HG03103 (cell line): ENCODE results near the gene GIN1.
A peak's percentile ranks its signal among the peaks of the same experiment; 100 is the strongest.
"Not testable (repeated sequence)": the region's sequence is repeated elsewhere in the genome, so short reads cannot be mapped to it uniquely, and the experiment has no call there.

Experiments
- ATAC-seq: cut with Tn5 transposase; IDR thresholded peaks from one replicate; pipeline ENCODE4 v1.9.1; 2021; ENCODE audit warnings: low read depth; ENCODE audit not compliant: unreplicated experiment

The GIN1 gene, protein sequence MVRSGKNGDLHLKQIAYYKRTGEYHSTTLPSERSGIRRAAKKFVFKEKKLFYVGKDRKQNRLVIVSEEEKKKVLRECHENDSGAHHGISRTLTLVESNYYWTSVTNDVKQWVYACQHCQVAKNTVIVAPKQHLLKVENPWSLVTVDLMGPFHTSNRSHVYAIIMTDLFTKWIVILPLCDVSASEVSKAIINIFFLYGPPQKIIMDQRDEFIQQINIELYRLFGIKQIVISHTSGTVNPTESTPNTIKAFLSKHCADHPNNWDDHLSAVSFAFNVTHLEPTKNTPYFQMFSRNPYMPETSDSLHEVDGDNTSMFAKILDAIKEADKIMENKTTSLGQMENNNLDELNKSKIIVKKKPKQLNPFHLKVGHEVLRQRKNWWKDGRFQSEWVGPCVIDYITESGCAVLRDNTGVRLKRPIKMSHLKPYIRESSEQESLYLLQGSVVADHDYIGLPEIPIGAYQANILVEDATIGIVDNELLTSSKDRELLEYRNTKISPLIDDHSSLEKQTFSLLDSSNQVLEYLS

DNA sequence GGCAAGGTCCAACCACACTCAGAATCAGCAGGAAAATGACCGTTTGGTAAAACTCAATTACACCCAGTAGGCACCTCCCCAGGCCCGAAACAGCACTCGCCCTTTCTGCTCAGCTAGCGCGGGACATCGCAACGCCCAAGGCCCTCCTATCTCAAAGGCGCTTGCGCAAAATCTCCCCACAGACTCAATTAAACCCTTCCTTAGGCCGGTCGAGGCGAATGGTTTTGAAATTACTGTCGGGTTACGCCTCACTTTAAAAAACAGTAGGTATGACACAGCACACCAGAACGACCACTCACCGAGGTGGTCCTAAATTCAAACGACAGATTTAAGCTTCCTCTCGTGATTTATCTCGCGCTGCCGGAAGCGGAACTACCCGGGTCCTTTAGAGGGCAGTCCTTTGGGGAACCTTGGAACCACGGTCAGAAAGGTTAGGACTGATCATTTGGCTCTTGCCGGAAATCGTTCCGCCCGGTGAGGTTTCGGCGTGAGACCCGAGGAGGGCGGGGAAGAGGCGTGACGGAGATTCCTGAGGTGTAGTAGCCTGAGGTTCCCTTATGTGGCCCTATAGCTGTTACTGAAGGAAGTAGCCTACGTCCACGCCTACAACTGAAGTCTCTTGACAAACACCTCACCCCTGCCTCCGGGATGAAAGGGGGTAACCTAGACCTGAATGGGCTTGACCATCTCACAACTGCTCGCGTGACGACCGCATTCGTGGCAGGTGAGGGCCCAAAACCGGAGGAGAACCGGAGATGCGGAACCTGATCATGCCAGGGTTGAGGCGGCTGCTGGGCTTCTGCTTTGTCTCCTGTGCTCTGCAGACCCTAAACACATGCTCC, at the start of gene GIN1, which contains the start of gene PPIP5K2:
Gene GIN1, minus strand, starts transcription at position 374 of the 842 bp plus-strand sequence. CDS start 11,431 bp downstream, outside the sequence.
Gene PPIP5K2, plus strand, starts transcription at position 537 of the 842 bp plus-strand sequence. CDS start 9,289 bp downstream, outside the sequence.
- peak; percentile 90 for ATAC-seq

DNA sequence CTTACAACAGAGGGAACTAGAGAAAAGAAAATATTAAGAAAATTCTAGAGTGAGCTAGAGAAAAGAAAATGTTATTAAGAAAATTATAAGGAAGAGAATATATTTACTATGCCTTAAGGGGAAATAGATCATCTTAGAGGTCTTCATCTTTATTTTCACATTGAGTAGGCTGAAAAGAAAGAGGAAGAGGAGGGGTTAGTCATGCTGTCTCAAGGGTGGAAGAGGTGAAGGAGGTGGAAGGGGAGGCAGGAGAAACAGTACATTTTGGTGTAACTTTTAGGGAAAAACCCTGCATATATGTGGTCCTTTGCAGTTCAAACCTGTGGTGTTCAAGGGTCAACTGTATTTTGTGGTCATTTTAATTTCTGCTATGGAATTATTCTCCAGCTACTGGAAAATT, 46.8 kb upstream of the GIN1 start:
- ATAC-seq, result no peak

DNA sequence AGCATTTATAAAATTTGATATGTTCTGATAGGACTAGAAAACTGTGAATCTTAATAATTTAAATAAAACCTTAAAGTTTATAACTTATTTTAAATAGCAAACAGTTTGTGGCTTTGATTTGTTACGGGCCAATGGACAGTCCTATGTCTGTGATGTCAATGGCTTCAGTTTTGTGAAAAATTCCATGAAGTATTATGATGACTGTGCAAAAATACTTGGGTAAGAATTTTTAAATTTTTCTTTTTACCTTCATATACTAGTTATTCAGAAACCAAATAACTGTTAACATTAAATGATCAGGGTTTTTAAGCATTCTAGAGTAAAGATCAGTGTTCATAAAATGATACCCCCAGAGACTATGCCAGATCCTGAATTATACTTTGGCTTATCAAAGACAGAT, 31.2 kb upstream of the GIN1 start:
- no peak for ATAC-seq

DNA sequence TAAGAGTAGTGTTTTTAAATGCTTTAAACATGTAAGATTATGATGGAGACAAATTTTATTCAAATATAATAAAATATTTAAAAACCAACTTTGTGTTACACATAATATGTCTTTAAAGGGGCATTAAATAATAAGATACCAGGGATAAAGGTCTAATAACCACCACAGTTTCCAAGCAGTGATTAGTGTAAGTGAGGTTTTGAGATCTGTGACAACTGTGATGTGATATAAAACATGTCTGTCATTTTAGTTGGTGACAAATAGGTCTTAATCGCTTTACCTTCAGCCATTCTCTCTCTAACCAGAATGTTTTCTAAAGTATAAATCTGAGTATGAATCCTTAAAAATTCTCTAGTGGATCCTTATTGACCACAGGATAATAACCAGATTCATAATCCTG, 28.3 kb upstream of the GIN1 start:
- no peak for ATAC-seq

DNA sequence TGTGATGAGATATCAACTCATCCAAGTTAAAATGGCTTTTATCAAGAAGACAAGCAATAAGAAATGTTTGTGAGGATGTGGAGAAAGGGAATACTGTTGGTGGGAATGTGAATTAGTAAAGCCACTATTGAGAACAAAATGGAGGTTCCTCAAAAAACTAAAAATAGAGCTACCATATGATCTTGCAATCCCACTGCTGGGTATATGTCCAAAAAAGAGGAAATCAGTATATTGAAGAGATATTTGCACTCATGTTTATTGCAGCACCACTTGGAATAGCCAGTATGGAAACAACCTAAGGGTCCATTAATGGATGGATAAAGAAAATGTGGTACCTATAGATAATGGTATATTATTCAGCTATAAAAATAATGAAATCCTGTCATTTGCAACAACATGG, 25.3 kb upstream of the GIN1 start:
- ATAC-seq, result no peak

DNA sequence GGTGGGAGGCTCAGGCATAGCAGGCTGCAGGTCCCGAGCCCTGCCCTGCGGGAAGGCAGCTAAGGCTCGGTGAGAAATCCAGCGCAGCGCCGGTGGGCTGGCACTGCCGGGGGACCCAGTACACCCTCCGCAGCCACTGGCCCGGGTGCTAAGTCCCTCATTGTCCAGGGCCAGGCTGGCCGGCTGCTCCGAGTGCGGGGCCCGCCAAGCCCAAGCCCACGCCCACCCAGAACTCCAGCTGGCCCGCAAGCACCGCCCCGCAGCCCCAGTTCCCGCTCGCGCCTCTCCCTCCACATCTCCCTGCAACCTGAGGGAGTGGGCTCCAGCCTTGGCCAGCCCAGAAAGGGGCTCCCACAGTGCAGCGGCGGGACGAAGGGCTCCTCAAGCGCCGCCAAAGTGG, 22.2 kb upstream of the GIN1 start:
- ATAC-seq, result not testable (repeated sequence)

DNA sequence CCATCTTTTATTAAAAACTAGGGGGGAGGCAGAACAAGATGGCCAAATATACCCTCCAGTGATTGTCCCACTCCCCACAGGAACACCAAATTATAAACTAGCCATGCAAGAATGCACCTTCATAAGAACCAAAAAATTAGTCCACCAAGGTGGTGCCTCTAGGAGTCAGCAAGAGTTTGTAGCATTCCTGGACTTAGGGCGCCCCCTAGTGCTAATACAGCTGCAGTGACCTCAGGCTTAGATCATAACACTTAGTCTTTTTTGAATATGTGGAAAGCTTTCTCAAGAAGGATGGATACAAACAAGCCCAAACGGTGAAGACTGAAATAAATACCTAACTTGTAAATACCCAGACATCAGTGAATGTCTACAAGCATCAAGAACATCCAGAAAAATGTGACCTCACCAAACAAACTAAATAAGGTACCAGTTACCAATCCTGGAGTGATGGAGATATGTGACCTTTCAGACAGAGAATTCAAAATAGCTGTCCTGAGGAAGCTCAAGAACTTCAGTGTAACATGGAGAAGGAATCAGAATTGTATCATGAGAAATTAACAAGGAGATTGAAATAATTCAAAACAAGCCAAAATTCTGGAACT, 19.4 kb upstream of the GIN1 start:
- ATAC-seq, result peak; percentile 96

DNA sequence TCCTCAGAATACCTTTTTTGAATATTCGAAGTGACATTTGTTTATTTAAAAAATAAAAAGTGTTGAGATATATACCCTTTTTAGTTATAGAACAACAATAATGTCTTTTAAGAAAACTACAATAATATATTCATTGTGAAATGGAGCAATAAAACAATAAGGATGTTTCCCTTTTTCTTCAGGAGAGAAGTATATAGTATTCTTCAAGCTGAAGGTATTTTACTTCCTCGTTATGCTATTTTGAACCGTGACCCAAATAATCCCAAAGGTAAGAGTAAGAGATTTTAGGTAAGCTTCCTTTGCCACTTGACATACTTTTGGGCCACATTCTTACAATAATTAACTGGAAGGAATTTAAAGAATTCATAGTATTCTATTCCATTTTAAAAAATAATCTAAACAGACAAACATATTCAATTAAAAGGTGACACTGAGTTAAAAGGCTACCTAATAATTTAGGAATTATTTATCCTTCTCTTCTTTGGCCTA, 18.3 kb upstream of the GIN1 start:
- no peak for ATAC-seq

DNA sequence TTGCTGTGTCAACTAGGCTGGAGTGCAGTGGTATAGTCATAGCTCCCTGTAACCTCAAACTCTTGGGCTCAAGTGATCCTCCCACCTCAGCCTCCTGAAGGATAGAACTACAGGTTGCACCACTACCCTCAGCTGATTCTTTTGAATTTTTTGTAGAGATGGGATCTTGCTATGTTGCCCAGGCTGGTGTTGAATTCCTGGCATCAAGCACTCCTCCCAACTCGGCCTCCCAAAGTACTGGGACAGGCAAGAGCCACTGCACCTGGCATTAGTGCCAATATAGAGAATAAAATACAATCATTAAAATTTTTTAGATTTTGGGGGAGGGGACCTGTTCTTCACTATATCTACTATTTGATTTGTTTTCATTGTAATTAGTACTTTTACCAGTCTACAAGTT, 15.5 kb upstream of the GIN1 start:
- no peak for ATAC-seq

DNA sequence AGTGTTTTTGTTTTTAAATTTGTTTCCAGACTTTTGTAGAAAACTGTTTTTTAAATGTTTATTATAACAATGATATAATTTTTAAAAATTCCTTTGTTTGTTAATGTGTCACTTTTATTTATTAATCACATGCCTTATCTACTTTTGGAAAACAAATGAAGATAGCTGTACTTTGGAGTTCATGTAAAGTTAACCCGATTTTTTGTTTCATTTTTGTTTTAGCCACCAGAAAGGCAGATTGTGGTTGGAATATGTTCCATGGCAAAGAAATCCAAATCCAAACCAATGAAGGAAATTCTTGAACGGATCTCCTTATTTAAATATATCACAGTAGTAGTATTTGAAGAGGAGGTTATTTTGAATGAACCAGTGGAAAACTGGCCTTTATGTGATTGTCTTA, 13.3 kb upstream of the GIN1 start:
- ATAC-seq, result no peak

DNA sequence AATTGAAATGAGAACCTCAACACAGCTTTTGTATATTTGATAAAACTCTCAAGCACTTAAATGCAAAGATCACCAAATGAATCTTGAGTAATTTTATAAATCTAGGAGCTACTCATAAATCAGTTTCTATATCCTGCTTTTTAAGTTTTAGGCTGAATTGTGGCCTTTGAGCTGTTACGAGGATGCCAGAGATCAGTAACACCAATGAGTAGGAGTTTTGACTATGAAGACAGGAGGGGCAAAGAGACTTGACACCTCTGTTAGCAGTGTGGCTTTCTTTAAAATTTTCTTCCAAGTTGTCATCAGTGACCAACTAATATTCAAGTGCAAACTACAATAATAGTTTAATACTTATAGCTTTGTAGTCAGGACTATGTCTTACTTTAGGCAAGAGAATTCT, 12.7 kb upstream of the GIN1 start:
- no peak for ATAC-seq

DNA sequence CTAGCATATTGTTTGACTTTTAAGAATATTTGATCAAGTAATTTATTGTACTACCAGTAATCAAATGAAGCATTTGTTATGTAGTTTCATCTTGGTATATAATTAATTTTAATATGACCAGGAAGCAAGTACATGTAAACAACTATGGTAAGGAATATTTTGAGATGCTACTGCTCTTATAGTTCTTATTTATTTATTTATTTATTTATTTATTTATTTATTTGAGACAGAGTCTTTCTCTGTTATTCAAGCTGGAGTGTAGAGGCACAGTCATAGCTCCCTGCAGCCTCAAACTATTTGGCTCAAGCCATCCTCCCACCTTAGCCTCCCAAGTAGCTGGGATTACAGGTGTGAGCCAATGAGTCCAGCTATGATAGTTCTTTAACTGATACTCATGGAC, 8.3 kb upstream of the GIN1 start:
- no peak for ATAC-seq

DNA sequence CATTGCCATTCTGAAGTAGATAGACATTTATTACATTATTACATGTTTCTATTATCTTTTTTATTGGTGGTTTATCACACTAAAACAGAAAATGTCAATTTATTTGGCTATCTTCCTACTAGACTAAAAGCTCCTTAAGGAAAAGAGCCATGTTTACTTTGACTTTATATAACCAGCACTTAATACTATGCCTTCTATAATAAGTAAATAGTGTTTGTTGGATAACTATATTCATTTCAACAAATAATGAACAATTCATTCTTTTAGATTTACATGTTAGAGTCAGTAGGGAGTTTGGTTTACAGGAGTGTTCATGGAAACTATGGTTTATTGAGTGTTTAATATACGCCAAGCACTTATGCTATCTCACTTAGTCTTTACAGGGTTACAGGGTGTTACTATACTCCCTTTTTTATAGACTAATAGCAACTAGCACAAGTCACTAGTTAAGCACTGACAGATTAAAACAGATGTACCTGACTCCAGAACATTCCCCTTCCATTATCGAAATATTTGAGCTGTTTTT, 7.4 kb upstream of the GIN1 start:
- no peak for ATAC-seq

DNA sequence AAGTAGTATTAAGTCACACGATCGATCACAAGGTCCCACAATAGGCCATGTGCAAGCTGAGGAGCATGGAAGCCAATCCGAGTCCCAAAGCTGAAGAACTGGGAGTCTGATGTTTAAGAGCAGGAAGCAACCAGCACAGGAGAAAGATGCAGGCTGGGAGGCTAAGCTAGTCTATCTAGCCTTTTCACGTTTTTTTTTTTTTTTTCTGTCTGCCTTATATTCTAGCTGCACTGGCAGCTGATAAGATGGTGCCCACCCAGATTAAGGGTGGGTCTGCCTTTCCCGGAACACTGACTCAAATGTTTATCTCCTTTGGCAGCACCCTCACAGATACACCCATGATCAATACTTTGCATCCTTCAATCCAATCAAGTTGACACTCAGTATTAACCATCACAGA, 6.6 kb upstream of the GIN1 start:
- ATAC-seq, result no peak

DNA sequence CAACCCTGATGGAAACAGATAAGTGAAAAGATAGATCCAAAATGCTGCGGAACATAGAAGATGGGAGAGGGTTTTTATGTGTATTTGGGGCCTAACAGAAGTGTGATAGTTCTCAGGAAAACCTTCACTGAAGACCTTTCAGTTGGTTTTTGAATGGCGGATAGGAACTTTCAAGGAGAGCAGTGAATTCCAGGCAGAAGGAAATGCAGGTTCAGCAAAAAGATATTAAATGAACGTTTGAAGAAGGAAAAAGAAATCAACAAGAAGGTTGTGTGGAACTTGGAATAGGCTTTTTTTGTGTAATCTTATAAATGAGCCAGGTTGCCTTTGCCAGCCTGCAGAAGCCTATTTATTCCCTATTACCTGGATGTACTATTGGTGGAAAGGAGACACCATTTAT, 2.3 kb upstream of the GIN1 start:
- no peak for ATAC-seq

DNA sequence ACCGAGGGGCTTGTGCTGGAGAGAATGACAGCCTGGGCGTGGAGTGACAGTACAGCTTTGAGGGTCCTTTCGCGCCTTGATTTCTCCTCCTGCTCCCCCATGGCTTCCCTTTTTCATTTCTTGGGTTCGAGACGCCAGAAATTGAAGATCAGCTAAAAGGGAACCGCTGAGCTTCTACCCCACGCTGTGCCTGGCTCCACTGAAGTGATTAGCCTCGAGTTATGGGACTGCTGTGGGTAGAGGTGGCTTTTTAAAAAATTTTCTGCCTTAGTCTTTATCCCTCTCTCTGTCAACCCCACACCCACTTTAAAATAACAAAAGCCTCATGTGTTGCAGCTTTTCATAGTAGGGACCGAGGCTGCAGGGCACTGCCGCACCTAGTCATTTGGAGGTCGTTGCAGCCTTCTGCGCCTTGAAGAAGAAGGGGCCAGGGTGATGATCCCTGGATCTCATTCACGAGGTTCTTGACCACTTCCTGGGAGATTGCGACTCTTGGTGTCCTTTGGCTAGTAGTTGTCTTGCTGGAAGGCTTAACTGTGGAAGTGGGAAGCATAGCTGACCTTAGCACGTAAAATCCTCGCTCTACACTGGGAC, 766 bp upstream of the GIN1 start:
- no peak for ATAC-seq

DNA sequence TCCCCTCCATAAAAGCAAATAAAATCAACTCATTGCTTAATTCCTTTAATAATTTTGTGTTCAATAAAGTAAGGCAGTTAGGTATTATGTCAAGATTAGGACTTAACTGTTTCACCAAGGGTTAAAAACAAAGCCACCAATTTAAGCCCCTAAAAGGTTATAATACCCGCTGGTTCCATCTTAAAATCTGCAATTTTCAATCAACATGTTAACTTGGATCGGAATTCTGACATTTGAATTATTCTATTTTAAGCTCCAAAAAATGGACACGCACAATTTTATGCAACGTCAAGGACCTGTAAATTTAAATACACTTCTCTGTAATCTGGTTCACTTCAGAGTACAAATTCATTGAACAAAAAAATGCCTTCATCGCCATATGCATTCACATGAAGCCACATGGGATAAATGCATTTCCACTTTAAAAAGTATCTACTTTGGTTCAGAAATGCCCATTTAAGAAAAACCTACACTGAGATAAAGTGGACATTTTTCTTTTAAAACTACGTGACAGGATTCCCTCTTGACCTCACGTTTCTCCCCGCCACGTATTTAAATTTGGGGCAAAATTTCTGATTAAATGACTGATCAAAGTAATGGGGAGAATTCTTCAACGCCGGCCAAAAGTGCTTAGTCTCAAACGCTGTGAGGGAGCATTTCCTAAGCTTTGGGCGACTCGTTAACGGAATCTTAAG, 721 bp downstream of the GIN1 start:
- no peak for ATAC-seq

DNA sequence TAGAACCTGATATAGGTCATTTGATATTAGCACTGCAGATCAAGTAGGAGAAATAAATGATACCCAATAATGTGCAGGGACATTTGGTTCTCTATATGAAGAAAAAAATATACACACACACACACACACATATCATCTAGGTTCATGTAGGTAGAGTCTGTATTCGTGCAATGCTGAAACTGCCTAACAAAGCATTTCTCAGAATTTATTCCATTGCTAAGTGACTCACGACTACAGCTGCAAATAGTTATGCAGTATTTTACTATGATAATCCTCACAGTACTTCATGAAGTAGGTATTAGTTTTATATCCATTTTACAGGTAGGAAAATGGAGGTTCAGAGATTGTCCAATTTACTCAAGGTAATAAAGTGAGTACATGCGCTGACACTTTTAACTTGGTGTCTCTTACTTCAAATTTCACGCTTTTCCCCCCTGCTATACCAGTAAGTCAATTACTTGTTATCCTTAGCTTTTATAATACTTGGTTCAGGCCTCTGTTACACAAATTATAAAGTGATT, 2.4 kb downstream of the GIN1 start:
- ATAC-seq, result no peak

DNA sequence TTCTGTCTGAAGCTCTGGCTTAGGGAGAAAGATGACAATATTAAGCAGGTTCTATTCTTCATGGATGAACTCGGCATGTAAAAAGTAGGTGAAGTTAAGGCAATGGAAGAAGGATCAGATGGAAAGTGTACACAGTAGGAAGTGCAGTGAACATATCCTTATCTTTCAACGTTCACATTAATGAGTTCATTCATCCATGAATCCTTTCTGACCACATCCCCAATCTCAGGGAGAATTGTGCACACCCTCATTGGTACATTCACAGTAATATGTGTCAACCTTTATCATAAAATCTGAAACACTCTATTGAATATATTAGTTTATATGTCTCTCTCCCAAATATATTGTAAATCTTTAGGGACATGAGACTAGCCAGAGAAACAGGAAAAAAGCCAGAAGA, 5.5 kb downstream of the GIN1 start:
- no peak for ATAC-seq
